GM13977 (cell line): ENCODE data around the gene NCBP3.

Source experiments
- DNase-seq: peaks from one replicate; pipeline ENCODE4 v3.0.0; 2012; ENCODE audit warnings: low spot score
- CTCF ChIP-seq: IDR thresholded peaks from 2 replicates; pipeline ENCODE4 v1.5.1; 2012; ENCODE audit warnings: mild to moderate bottlenecking, control low read depth; ENCODE audit not compliant: insufficient read depth; ENCODE audit errors: extremely low read depth, missing control alignments
- in situ Hi-C: fragments of 300-500 bp; cut with MboI; formaldehyde crosslinking; loops from one replicate; pipeline ENCODE4 v1.12.0; 2022; ENCODE audit warnings: low sequenced_read_pairs, low pct_unique_long_range_greater_than_20kb, mixed read lengths, inconsistent platforms; ENCODE audit not compliant: unreplicated experiment

Gene NCBP3

GRCh38 chr17:3814361-3814760 is 31.7 kb downstream of the NCBP3 start:
- DNase-seq: no peak
- in situ Hi-C loops: no loop called here
- no peak for TF ChIP-seq CTCF

GRCh38 chr17:3813171-3813570 is 32.9 kb downstream of the NCBP3 start:
- no peak for DNase-seq
- no peak for TF ChIP-seq CTCF
- in situ Hi-C loops: no loop called here

- no peak for DNase-seq
- in situ Hi-C loops: no loop called here
- TF ChIP-seq CTCF: no peak
Measured at GRCh38 chr17:3812771-3813170, 33.3 kb downstream of the NCBP3 start.

DNA sequence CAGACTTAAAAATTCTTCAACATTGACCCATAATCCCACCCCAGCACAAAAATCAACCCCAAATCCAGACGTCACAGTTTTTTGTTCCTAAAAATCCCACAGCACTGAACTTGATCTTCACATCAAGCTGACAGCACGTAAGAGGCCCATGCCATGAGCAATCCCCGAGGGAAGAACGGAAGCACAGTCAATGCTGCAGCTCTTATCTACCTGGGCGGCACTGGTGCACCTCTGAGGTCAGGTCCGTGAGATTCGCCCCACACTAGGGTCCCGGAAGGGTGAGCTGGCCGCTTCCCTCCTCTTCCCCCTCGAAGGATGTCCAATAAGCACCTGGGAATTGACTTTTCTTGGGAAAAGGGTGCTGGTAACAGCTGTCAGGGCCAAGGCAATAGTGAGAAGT is 33.8 kb downstream of the NCBP3 start:
- in situ Hi-C loops: no loop called here
- no peak for TF ChIP-seq CTCF
- DNase-seq: no peak

DNA sequence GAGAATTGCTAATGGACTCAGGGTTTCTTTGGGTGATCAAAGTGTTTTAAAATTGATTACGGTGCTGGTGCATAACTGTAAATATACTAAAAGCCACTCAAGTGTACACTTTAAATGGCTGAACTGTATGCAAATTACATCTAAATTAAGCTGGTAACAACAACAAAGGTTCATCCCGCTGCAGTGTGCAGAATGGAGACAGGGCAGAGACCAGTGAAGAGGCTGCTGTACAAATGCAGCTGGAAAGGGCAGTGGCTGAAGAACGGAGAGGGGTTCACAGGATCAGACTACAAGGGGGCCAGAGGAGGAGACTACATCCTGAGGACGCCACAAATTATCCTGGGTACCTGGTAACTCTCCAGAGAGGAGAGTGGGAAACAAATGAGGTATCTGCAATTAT is 36.0 kb downstream of the NCBP3 start:
- no peak for TF ChIP-seq CTCF
- no peak for DNase-seq
- in situ Hi-C loops: no loop called here

- no peak for TF ChIP-seq CTCF
- no peak for DNase-seq
- in situ Hi-C loops: no loop called here
Measured at GRCh38 chr17:3809135-3809534, 36.9 kb downstream of the NCBP3 start.

DNA sequence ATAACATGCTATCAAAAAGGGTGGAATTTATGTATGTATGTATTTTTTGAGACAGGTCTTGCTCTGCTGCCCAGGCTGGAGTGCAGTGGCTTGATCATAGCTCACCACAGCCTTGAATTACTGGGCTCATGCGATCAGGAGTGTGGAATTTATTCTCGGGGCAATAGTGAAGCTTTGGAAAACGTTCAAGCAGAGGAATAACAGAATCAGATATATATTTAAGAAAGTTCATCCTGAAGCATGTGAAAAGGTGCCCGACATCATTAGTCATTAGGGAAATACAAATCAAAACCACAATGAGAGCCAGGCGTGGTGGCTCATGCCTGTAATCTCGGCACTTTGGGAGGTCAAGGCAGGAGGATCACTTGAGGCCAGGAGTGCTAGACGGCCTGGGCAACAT is 37.3 kb downstream of the NCBP3 start:
- no peak for TF ChIP-seq CTCF
- no peak for DNase-seq
- in situ Hi-C loops: no loop called here
